Left lung (tissue), 10 donors: ENCODE measurements around the gene DSCAML1. TPM values are rescaled to one million over a fixed set of nuclear protein-coding genes. Genes with fewer than 3 reads are reported as not detected.

Experiments
- ATAC-seq: fragments of 200-7000 bp; cut with Tn5 transposase; one replicate; pipeline ENCODE4 v1.9.1; 2020; ENCODE audit warnings: moderate library complexity
- DNase-seq, 4 donors: peaks; one replicate each; pipeline ENCODE4 v3.0.0-alpha.2; 2013 to 2020
- H3K27ac ChIP-seq, 2 donors: fragments of 200-600 bp; sonication (generic) in 1 of 2; one replicate each; pipeline versions ENCODE4 v1.5.0 to v1.8.0; 2020 to 2021
- H3K27me3 ChIP-seq, 2 donors: fragments of 200-600 bp; sonication (generic) in 1 of 2; one replicate each; pipeline versions ENCODE4 v1.5.0 to v1.8.0; 2020 to 2021
- H3K36me3 ChIP-seq, 2 donors: fragments of 200-600 bp; sonication (generic) in 1 of 2; one replicate each; pipeline versions ENCODE4 v1.5.0 to v1.8.0; 2020 to 2021
- H3K4me1 ChIP-seq, 2 donors: fragments of 200-600 bp; one replicate each; pipeline ENCODE4 v1.8.0; 2021
- H3K4me3 ChIP-seq, 2 donors: fragments of 200-600 bp; sonication (generic) in 1 of 2; one replicate each; pipeline versions ENCODE4 v1.5.0 to v1.8.0; 2020 to 2021; ENCODE audit warnings: mild to moderate bottlenecking in 1 of 2
- H3K9me3 ChIP-seq, 2 donors: fragments of 200-600 bp; sonication (generic) in 1 of 2; one replicate each; pipeline versions ENCODE4 v1.5.0 to v1.8.0; 2020 to 2021
- CTCF ChIP-seq, 2 donors: fragments of 200-600 bp; sonication (generic) in 1 of 2; IDR thresholded peaks; one replicate each; pipeline versions ENCODE4 v1.5.0 to v1.8.0; 2021; ENCODE audit warnings: antibody characterized with exemption in 2 of 2
- intact Hi-C, 2 donors: fragments of 100-400 bp; cut with DNase I; formaldehyde crosslinking; loops; one replicate each; pipeline versions ENCODE4 v1.11.2 to v1.14.2; 2022
- polyA plus RNA-seq, 6 donors: library from polyadenylated mRNA; unstranded; fragments of 120-200 nt; gene quantifications; one replicate each; pipeline ENCODE4 v1.2.1, GENCODE V29; 2013; ENCODE audit not compliant: insufficient read length in 6 of 6
- total RNA-seq, 2 donors: library from RNA; stranded (reverse); fragmentation: NEBNext Ultra II Directional; extraction: Animal tissue kit (Norgen Biotek cat#: 25700); gene quantifications; one replicate each; pipeline ENCODE4 v1.2.1, GENCODE V29; 2021
- donor health status: DM: no; HTN: yes; CAD: no.
- donor health status: DM: no; HTN: no; CAD: no.

Gene DSCAML1
- total and polyA plus RNA-seq, 8 donors: 0.35 to 1.8 (median 1.2) TPM

GRCh38 chr11:117594721-117595120, 202.3 kb downstream of the DSCAML1 start:
- ATAC-seq (no peak), DNase-seq (no peak)
- H3K4me3 ChIP-seq: no peak overlapping the region
- H3K27me3 ChIP-seq: peaks cover 0 to 15% of the 10 kb centered on the region in 2 donors
- intact Hi-C loops: no loop called here
- no peak overlapping the region for H3K27ac ChIP-seq
- H3K4me1 ChIP-seq: no peaks in the 10 kb centered on the region
- TF ChIP-seq CTCF (IDR thresholded peaks at IDR 0.05): no peak
- no peaks in the 10 kb centered on the region for H3K9me3 ChIP-seq
- no peaks in the 10 kb centered on the region for H3K36me3 ChIP-seq

DNA sequence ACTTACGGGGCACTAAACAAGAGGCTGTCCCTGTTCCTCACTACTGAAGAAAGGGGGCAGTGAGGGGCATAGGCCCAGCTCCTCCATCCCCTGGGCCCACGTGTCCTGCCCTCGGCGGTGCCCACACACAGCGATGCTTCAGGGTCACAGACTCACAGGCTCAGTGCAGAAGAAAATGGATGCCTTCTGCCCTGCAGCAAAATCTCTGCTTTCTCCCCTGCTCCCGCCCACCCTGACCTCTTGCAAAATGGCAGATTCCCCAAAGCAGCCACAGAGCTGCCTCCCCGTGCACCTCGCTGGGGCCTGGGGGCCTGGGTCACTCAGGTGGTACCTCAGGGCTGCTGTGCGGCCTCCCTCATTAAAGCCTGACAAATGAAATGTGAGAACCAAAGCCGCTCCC, 204.0 kb downstream of the DSCAML1 start:
- Histone ChIP-seq H3K4me3 (no peak overlapping the region), H3K36me3 (no peaks in the 10 kb centered on the region), H3K4me1 (no peaks in the 10 kb centered on the region), H3K27me3 (peaks cover 0 to 5% of the 10 kb centered on the region in 2 donors), H3K27ac (no peak overlapping the region), H3K9me3 (no peaks in the 10 kb centered on the region)
- no peak for TF ChIP-seq CTCF (IDR thresholded peaks at IDR 0.05)
- intact Hi-C loops: no loop called here
- ATAC-seq: no peak
- peak in 1 of 4 donors; percentile 16 for DNase-seq

GRCh38 chr11:117591316-117592039, 205.5 kb downstream of the DSCAML1 start:
- TF ChIP-seq CTCF (IDR thresholded peaks at IDR 0.05): no peak
- H3K4me3 ChIP-seq: no peak overlapping the region
- no peaks in the 10 kb centered on the region for H3K4me1 ChIP-seq
- H3K36me3 ChIP-seq: no peaks in the 10 kb centered on the region
- intact Hi-C loops: no loop called here
- peaks cover 0 to 4% of the 10 kb centered on the region in 2 donors for H3K27me3 ChIP-seq
- DNase-seq: peak in 1 of 4 donors; percentile 7
- no peak overlapping the region for H3K27ac ChIP-seq
- no peaks in the 10 kb centered on the region for H3K9me3 ChIP-seq
- no peak for ATAC-seq

GRCh38 chr11:117589063-117589462, 208.0 kb downstream of the DSCAML1 start:
- no peak for ATAC-seq
- DNase-seq: no peak
- peaks cover 0 to 4% of the 10 kb centered on the region in 2 donors for H3K27me3 ChIP-seq
- no peaks in the 10 kb centered on the region for H3K36me3 ChIP-seq
- no peak for TF ChIP-seq CTCF (IDR thresholded peaks at IDR 0.05)
- no peak overlapping the region for H3K4me3 ChIP-seq
- no peaks in the 10 kb centered on the region for H3K9me3 ChIP-seq
- no peaks in the 10 kb centered on the region for H3K4me1 ChIP-seq
- H3K27ac ChIP-seq: no peak overlapping the region
- intact Hi-C loops: no loop called here

DNA sequence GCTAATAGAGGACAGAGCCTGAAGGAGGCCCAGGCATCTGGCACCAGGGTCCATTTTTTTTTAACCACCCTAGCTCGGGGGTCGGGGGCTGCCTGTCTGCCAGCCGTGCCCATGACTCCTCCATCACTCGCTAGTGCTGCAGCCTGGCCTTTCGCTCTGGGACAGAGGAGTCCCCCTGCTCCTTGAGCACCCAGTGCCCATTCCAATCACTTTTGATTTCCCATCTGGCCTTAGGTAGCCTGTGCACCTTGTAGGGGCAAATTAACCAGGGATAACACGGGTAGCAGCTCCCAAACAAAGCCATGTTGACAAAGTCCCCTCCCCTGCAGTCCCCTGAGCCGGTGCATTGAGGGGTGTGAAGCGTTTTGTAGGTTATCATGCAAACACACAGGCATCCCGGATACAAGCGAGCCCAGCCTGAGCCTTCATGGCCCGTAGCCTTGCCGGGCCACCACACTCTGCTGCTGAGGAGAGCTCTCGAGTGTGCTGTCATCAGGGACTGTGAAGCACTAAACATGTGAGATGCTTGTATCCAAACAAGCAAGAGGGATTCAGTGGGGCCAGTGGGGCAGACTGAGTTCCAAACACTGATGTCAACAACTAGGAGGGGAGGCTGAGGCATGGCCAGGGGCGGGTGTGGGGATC, 208.7 kb downstream of the DSCAML1 start:
- ATAC-seq (no peak), DNase-seq (peak in 1 of 4 donors; percentile 6)
- Histone ChIP-seq H3K27me3 (peaks cover 0 to 4% of the 10 kb centered on the region in 2 donors), H3K4me3 (no peak overlapping the region), H3K4me1 (no peaks in the 10 kb centered on the region), H3K9me3 (no peaks in the 10 kb centered on the region), H3K36me3 (no peaks in the 10 kb centered on the region), H3K27ac (no peak overlapping the region)
- intact Hi-C loops: no loop called here
- TF ChIP-seq CTCF (IDR thresholded peaks at IDR 0.05): no peak
